WERI-Rb-1 (cell line): ENCODE results near the gene CDKN3.
"Not testable (repeated sequence)": the region's sequence is repeated elsewhere in the genome, so short reads cannot be mapped to it uniquely, and the experiment has no call there.

ENCODE experiments used
- DNase-seq: peaks from one replicate; pipeline ENCODE4 v3.0.0-alpha.2; 2020
- H3K27ac ChIP-seq: fragments of 250-450 bp; sonication (Bioruptor Pico); 2 replicates; pipeline ENCODE4 v1.5.1; 2020; ENCODE audit warnings: mild to moderate bottlenecking, moderate library complexity
- H3K27me3 ChIP-seq: fragments of 250-450 bp; sonication (Bioruptor Pico); 2 replicates; pipeline ENCODE4 v1.5.1; 2021; ENCODE audit warnings: mild to moderate bottlenecking, low read depth, moderate library complexity; ENCODE audit not compliant: insufficient read depth, severe bottlenecking
- H3K36me3 ChIP-seq: fragments of 250-450 bp; sonication (Bioruptor Pico); 2 replicates; pipeline ENCODE4 v1.5.1; 2020; ENCODE audit warnings: mild to moderate bottlenecking, moderate library complexity
- H3K4me3 ChIP-seq: 2 replicates; pipeline ENCODE4 v1.5.1; 2011; ENCODE audit warnings: low read depth, mild to moderate bottlenecking, control low read depth, low read length
- H3K9me3 ChIP-seq: fragments of 250-450 bp; sonication (Bioruptor Pico); 2 replicates; pipeline ENCODE4 v1.5.1; 2021; ENCODE audit warnings: mild to moderate bottlenecking, moderate library complexity; ENCODE audit not compliant: severe bottlenecking
- CTCF ChIP-seq: IDR thresholded peaks from 2 replicates; pipeline ENCODE4 v1.5.1; 2011; ENCODE audit warnings: low read depth, mild to moderate bottlenecking, control low read depth, inconsistent platforms, low read length

Gene CDKN3

GRCh38 chr14:54377501-54377900 is 19.3 kb upstream of the CDKN3 start:
- DNase-seq = peak; percentile 42
- no peak for TF ChIP-seq CTCF
- no peak overlapping the region for H3K27ac ChIP-seq
- no peaks in the 10 kb centered on the region for H3K27me3 ChIP-seq
- no peak overlapping the region for H3K4me3 ChIP-seq
- H3K36me3 ChIP-seq = no peaks in the 10 kb centered on the region
- H3K9me3 ChIP-seq = no peaks in the 10 kb centered on the region

- H3K4me3 ChIP-seq = not testable (repeated sequence)
Observed at GRCh38 chr14:54378893-54379292, 17.9 kb upstream of the CDKN3 start.

GRCh38 chr14:54380558-54380957 is 16.2 kb upstream of the CDKN3 start:
- H3K36me3 ChIP-seq, H3K9me3 ChIP-seq, H3K27me3 ChIP-seq, H3K4me3 ChIP-seq, DNase-seq, H3K27ac ChIP-seq: not testable (repeated sequence)

More at GRCh38 chr14:54378893-54379292, 17.9 kb upstream of the CDKN3 start:
- H3K27ac ChIP-seq, DNase-seq, H3K36me3 ChIP-seq, H3K9me3 ChIP-seq, H3K27me3 ChIP-seq: not testable (repeated sequence)

GRCh38 chr14:54381821-54382220 is 15.0 kb upstream of the CDKN3 start:
- DNase-seq = no peak
- no peaks in the 10 kb centered on the region for H3K36me3 ChIP-seq
- TF ChIP-seq CTCF = no peak
- H3K4me3 ChIP-seq = no peak overlapping the region
- no peaks in the 10 kb centered on the region for H3K27me3 ChIP-seq
- H3K9me3 ChIP-seq = no peaks in the 10 kb centered on the region
- no peak overlapping the region for H3K27ac ChIP-seq

- no peak for DNase-seq
- no peaks in the 10 kb centered on the region for H3K27me3 ChIP-seq
- no peaks in the 10 kb centered on the region for H3K9me3 ChIP-seq
- no peak overlapping the region for H3K27ac ChIP-seq
- no peak for TF ChIP-seq CTCF
- H3K4me3 ChIP-seq = no peak overlapping the region
- no peaks in the 10 kb centered on the region for H3K36me3 ChIP-seq
Observed at GRCh38 chr14:54383835-54384234, 13.0 kb upstream of the CDKN3 start.

- H3K27ac ChIP-seq = no peak overlapping the region
- DNase-seq = no peak
- no peak for TF ChIP-seq CTCF
- no peaks in the 10 kb centered on the region for H3K27me3 ChIP-seq
- no peaks in the 10 kb centered on the region for H3K36me3 ChIP-seq
- no peaks in the 10 kb centered on the region for H3K9me3 ChIP-seq
- H3K4me3 ChIP-seq = no peak overlapping the region
Observed at GRCh38 chr14:54385556-54385955, 11.3 kb upstream of the CDKN3 start.

GRCh38 chr14:54387328-54387727 is 9.5 kb upstream of the CDKN3 start:
- H3K36me3 ChIP-seq = no peaks in the 10 kb centered on the region
- H3K9me3 ChIP-seq = no peaks in the 10 kb centered on the region
- DNase-seq = no peak
- no peak overlapping the region for H3K4me3 ChIP-seq
- no peak overlapping the region for H3K27ac ChIP-seq
- no peak for TF ChIP-seq CTCF
- no peaks in the 10 kb centered on the region for H3K27me3 ChIP-seq
